HEK293 (cell line): Measurements from ENCODE around the gene AGRN.

Experiments used
- CTCF ChIA-PET: fragments of 350-600 bp; formaldehyde crosslinking; extraction: SDS; loops from one replicate; lab custom pipeline; 2021; ENCODE audit warnings: antibody characterized with exemption; lab: Yijun Ruan, JAX
- POLR2A ChIA-PET: fragments of 300-600 bp; formaldehyde crosslinking; extraction: SDS; loops from one replicate; lab custom pipeline; 2020; ENCODE audit warnings: antibody characterized with exemption, inconsistent platforms; lab: Yijun Ruan, JAX
- H3K27ac ChIP-seq: fragments of 200-500 bp; sonication (Bioruptor generic); 2 replicates; pipeline ENCODE4 v1.5.1; 2014; ENCODE audit warnings: low read depth, low read length, control low read depth, inconsistent platforms; ENCODE audit errors: extremely low read depth
- H3K36me3 ChIP-seq, 2 experiments: fragments of 200-500 bp in 1 of 2; sonication (Bioruptor generic) in 1 of 2; 1 replicate in 1 of 2; 2 replicates in 1 of 2; pipeline ENCODE4 v1.5.1; 2014 to 2017; ENCODE audit warnings: inconsistent platforms in 2 of 2, low read length in 2 of 2; ENCODE audit not compliant: control insufficient read depth in 2 of 2, insufficient read depth in 1 of 2
- H3K4me1 ChIP-seq: fragments of 200-500 bp; sonication (Bioruptor generic); 2 replicates; pipeline ENCODE4 v1.5.1; 2014; ENCODE audit warnings: mild to moderate bottlenecking, low read length, inconsistent platforms; ENCODE audit not compliant: control insufficient read depth, insufficient read depth
- H3K4me3 ChIP-seq: 2 replicates; pipeline ENCODE4 v1.5.1; 2011; ENCODE audit warnings: low read depth, mild to moderate bottlenecking, control low read depth, low read length, moderate library complexity
- H3K9me3 ChIP-seq: fragments of 200-500 bp; sonication (Bioruptor generic); 2 replicates; pipeline ENCODE4 v1.5.1; 2014; ENCODE audit warnings: low read depth, low read length, inconsistent platforms; ENCODE audit not compliant: control insufficient read depth, insufficient read depth
- EGR2 ChIP-seq: fragments of 450-650 bp; formaldehyde crosslinking; IDR thresholded peaks from 2 replicates; pipeline ENCODE4 v1.5.1; 2016; ENCODE audit warnings: low read depth, missing biosample characterization, missing genetic modification characterization
- ZBTB11 ChIP-seq: fragments of 450-650 bp; formaldehyde crosslinking; conservative IDR thresholded peaks from 2 replicates; pipeline ENCODE4 v1.5.1; 2016; ENCODE audit warnings: low read depth, missing biosample characterization, missing genetic modification characterization
- ZFP37 ChIP-seq: fragments of 450-650 bp; formaldehyde crosslinking; IDR thresholded peaks from 2 replicates; pipeline ENCODE4 v1.5.1; 2016; ENCODE audit warnings: missing biosample characterization, missing genetic modification characterization
- ZNF121 ChIP-seq: fragments of 450-650 bp; formaldehyde crosslinking; IDR thresholded peaks from 2 replicates; pipeline ENCODE4 v1.5.1; 2016; ENCODE audit warnings: missing biosample characterization, missing genetic modification characterization
- ZNF214 ChIP-seq: fragments of 450-650 bp; formaldehyde crosslinking; IDR thresholded peaks from 2 replicates; pipeline ENCODE4 v1.5.1; 2017; ENCODE audit warnings: missing biosample characterization, mild to moderate bottlenecking, missing genetic modification characterization, borderline replicate concordance
- ZNF398 ChIP-seq: fragments of 450-650 bp; formaldehyde crosslinking; IDR thresholded peaks from 2 replicates; pipeline ENCODE4 v1.5.1; 2017; ENCODE audit warnings: missing biosample characterization, missing genetic modification characterization
- ZNF501 ChIP-seq: fragments of 450-650 bp; formaldehyde crosslinking; IDR thresholded peaks from 2 replicates; pipeline ENCODE4 v1.5.1; 2016; ENCODE audit warnings: missing biosample characterization, missing genetic modification characterization
- ZNF510 ChIP-seq: fragments of 450-650 bp; formaldehyde crosslinking; IDR thresholded peaks from 2 replicates; pipeline ENCODE4 v1.5.1; 2018; ENCODE audit warnings: mild to moderate bottlenecking, missing genetic modification characterization, missing biosample characterization; ENCODE audit not compliant: insufficient replicate concordance
- ZNF518A ChIP-seq: fragments of 450-650 bp; formaldehyde crosslinking; conservative IDR thresholded peaks from 2 replicates; pipeline ENCODE4 v1.5.1; 2016; ENCODE audit warnings: low read depth, missing biosample characterization, missing genetic modification characterization
- ZNF549 ChIP-seq: fragments of 450-650 bp; IDR thresholded peaks from 2 replicates; pipeline ENCODE4 v1.5.1; 2018; ENCODE audit warnings: missing biosample characterization, missing genetic modification characterization, mild to moderate bottlenecking, inconsistent platforms, moderate library complexity
- ZNF560 ChIP-seq: fragments of 450-650 bp; formaldehyde crosslinking; IDR thresholded peaks from 2 replicates; pipeline ENCODE4 v1.5.1; 2017; ENCODE audit warnings: missing biosample characterization, missing genetic modification characterization, borderline replicate concordance
- ZNF707 ChIP-seq: fragments of 450-650 bp; formaldehyde crosslinking; IDR thresholded peaks from 2 replicates; pipeline ENCODE4 v1.5.1; 2016; ENCODE audit warnings: missing biosample characterization, missing genetic modification characterization
- TF ChIP-seq, protein P1 (sequence below): fragments of 450-650 bp; formaldehyde crosslinking; IDR thresholded peaks from 2 replicates; pipeline ENCODE4 v1.5.1; 2016; ENCODE audit warnings: missing biosample characterization, missing genetic modification characterization, borderline replicate concordance
- TF ChIP-seq, protein P2 (sequence below): sonication (generic); formaldehyde crosslinking; IDR thresholded peaks from 2 replicates; pipeline ENCODE4 v1.8.1; 2022; ENCODE audit warnings: mild to moderate bottlenecking, moderate library complexity, missing genetic modification reagents
- TF ChIP-seq, protein P3 (sequence below): fragments of 450-650 bp; formaldehyde crosslinking; IDR thresholded peaks from 2 replicates; pipeline ENCODE4 v1.5.1; 2016; ENCODE audit warnings: missing biosample characterization, missing genetic modification characterization

AGRN gene

GRCh38 chr1:1026599-1027413 is 6.9 kb downstream of the AGRN start (continued):
- TF ChIP-seq ZNF560 (tag by site-specific recombination): no peak
- TF ChIP-seq ZNF501 (tag by site-specific recombination): no peak
- no peak for TF ChIP-seq ZFP37
- TF ChIP-seq ZNF398: no peak
- TF ChIP-seq ZBTB11 (tag by site-specific recombination): no peak
- TF ChIP-seq, protein P1, sequence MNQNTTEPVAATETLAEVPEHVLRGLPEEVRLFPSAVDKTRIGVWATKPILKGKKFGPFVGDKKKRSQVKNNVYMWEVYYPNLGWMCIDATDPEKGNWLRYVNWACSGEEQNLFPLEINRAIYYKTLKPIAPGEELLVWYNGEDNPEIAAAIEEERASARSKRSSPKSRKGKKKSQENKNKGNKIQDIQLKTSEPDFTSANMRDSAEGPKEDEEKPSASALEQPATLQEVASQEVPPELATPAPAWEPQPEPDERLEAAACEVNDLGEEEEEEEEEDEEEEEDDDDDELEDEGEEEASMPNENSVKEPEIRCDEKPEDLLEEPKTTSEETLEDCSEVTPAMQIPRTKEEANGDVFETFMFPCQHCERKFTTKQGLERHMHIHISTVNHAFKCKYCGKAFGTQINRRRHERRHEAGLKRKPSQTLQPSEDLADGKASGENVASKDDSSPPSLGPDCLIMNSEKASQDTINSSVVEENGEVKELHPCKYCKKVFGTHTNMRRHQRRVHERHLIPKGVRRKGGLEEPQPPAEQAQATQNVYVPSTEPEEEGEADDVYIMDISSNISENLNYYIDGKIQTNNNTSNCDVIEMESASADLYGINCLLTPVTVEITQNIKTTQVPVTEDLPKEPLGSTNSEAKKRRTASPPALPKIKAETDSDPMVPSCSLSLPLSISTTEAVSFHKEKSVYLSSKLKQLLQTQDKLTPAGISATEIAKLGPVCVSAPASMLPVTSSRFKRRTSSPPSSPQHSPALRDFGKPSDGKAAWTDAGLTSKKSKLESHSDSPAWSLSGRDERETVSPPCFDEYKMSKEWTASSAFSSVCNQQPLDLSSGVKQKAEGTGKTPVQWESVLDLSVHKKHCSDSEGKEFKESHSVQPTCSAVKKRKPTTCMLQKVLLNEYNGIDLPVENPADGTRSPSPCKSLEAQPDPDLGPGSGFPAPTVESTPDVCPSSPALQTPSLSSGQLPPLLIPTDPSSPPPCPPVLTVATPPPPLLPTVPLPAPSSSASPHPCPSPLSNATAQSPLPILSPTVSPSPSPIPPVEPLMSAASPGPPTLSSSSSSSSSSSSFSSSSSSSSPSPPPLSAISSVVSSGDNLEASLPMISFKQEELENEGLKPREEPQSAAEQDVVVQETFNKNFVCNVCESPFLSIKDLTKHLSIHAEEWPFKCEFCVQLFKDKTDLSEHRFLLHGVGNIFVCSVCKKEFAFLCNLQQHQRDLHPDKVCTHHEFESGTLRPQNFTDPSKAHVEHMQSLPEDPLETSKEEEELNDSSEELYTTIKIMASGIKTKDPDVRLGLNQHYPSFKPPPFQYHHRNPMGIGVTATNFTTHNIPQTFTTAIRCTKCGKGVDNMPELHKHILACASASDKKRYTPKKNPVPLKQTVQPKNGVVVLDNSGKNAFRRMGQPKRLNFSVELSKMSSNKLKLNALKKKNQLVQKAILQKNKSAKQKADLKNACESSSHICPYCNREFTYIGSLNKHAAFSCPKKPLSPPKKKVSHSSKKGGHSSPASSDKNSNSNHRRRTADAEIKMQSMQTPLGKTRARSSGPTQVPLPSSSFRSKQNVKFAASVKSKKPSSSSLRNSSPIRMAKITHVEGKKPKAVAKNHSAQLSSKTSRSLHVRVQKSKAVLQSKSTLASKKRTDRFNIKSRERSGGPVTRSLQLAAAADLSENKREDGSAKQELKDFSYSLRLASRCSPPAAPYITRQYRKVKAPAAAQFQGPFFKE: no peak
- no peak for TF ChIP-seq ZNF707 (tag by site-specific recombination)
- no peak for TF ChIP-seq ZNF214 (tag by site-specific recombination)
- TF ChIP-seq ZNF121 (tag by site-specific recombination): no peak
- no peak for TF ChIP-seq ZNF549

GRCh38 chr1:1027791-1028190 is 7.9 kb downstream of the AGRN start:
- POLR2A ChIA-PET: no interaction called here
- TF ChIP-seq, protein P2, sequence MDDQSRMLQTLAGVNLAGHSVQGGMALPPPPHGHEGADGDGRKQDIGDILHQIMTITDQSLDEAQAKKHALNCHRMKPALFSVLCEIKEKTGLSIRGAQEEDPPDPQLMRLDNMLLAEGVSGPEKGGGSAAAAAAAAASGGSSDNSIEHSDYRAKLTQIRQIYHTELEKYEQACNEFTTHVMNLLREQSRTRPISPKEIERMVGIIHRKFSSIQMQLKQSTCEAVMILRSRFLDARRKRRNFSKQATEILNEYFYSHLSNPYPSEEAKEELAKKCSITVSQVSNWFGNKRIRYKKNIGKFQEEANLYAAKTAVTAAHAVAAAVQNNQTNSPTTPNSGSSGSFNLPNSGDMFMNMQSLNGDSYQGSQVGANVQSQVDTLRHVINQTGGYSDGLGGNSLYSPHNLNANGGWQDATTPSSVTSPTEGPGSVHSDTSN: no peak
- no peak for TF ChIP-seq ZNF518A (tag by site-specific recombination)
- peak; percentile 97 for TF ChIP-seq EGR2 (tag by site-specific recombination)
- TF ChIP-seq, protein P3, sequence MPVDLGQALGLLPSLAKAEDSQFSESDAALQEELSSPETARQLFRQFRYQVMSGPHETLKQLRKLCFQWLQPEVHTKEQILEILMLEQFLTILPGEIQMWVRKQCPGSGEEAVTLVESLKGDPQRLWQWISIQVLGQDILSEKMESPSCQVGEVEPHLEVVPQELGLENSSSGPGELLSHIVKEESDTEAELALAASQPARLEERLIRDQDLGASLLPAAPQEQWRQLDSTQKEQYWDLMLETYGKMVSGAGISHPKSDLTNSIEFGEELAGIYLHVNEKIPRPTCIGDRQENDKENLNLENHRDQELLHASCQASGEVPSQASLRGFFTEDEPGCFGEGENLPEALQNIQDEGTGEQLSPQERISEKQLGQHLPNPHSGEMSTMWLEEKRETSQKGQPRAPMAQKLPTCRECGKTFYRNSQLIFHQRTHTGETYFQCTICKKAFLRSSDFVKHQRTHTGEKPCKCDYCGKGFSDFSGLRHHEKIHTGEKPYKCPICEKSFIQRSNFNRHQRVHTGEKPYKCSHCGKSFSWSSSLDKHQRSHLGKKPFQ (tag by site-specific recombination): no peak
- no peak for TF ChIP-seq ZNF510 (tag by site-specific recombination)

More at GRCh38 chr1:1027791-1028190, 7.9 kb downstream of the AGRN start:
- Histone ChIP-seq H3K36me3 (peaks cover 0 to 45% of the 10 kb centered on the region in 2 experiments; a peak in 1 of 3 replicates), H3K27ac (no peak overlapping the region), H3K4me1 (no peaks in the 10 kb centered on the region), H3K4me3 (no peak overlapping the region), H3K9me3 (no peaks in the 10 kb centered on the region)
- CTCF ChIA-PET: interaction anchor here (0.7 kb wide), 1 partner anchor 55 kb away, joined by 3 read pairs; no protein-coding TSS in a partner anchor
